K562 (cell line): ENCODE results near the gene TMEM11. TPM values are rescaled to one million over a fixed set of nuclear protein-coding genes. Genes with fewer than 3 reads are reported as not detected.

Source experiments
- ATF7 ChIP-seq: fragments of 450-650 bp; IDR thresholded peaks from 2 replicates; pipeline ENCODE4 v1.7.1; 2014; ENCODE audit warnings: mild to moderate bottlenecking, moderate library complexity
- CTBP1 ChIP-seq: fragments of 450-650 bp; IDR thresholded peaks from 2 replicates; pipeline ENCODE4 v1.6.1; 2016; ENCODE audit warnings: borderline replicate concordance
- GABPA ChIP-seq: fragments of 200-800 bp; sonication (Bioruptor generic); conservative IDR thresholded peaks from 2 replicates; pipeline ENCODE4 v1.6.1; 2016; ENCODE audit warnings: low read depth, missing genetic modification characterization, missing compliant biosample characterization
- HMGN3 ChIP-seq: IDR thresholded peaks from 2 replicates; pipeline ENCODE4 v1.6.1; 2011; ENCODE audit warnings: borderline replicate concordance, low read depth, mild to moderate bottlenecking, mixed read lengths, low read length; ENCODE audit not compliant: insufficient read length; ENCODE audit errors: extremely low read depth
- MNT ChIP-seq, 2 experiments: fragments of 450-650 bp; conservative IDR thresholded peaks; 2 replicates each; pipeline ENCODE4 v1.6.1; 2017; ENCODE audit warnings: mild to moderate bottlenecking in 2 of 2, moderate library complexity in 2 of 2
- NEUROD1 ChIP-seq: fragments of 150-350 bp; IDR thresholded peaks from 2 replicates; pipeline ENCODE4 v1.6.1; 2014; ENCODE audit warnings: borderline replicate concordance, low read length, low read depth; ENCODE audit not compliant: partially characterized antibody
- NFYB ChIP-seq: IDR thresholded peaks from 2 replicates; pipeline ENCODE4 v1.6.1; 2011; ENCODE audit warnings: mild to moderate bottlenecking, moderate library complexity; ENCODE audit not compliant: insufficient read length; ENCODE audit errors: extremely low read depth
- PCBP1 ChIP-seq: fragments of 200-400 bp; formaldehyde crosslinking; IDR thresholded peaks from 2 replicates; pipeline ENCODE4 v1.6.1; 2018; ENCODE audit warnings: mild to moderate bottlenecking, low read depth, low read length; ENCODE audit not compliant: poor library complexity, severe bottlenecking
- POLR2G ChIP-seq: fragments of 200-400 bp; formaldehyde crosslinking; IDR thresholded peaks from 2 replicates; pipeline ENCODE4 v1.6.1; 2017; ENCODE audit warnings: low read depth, mild to moderate bottlenecking, antibody characterized with exemption, low read length, moderate library complexity
- SIN3A ChIP-seq, 2 experiments: fragments of 150-350 bp in 1 of 2; IDR thresholded peaks; 2 replicates each; pipeline ENCODE4 v1.6.1; 2011 to 2016; ENCODE audit warnings: borderline replicate concordance in 2 of 2, low read depth in 2 of 2, low read length in 2 of 2, mild to moderate bottlenecking in 2 of 2, moderate library complexity in 2 of 2; ENCODE audit not compliant: control insufficient read depth in 1 of 2
- TOE1 ChIP-seq, 2 experiments: fragments of 450-650 bp in 1 of 2; sonication (generic) in 1 of 2; formaldehyde crosslinking in 1 of 2; IDR thresholded peaks; 2 replicates each; pipeline versions ENCODE4 v1.7.1 to v1.8.0; 2016 to 2022; ENCODE audit warnings: borderline replicate concordance in 2 of 2, mild to moderate bottlenecking in 2 of 2, antibody characterized with exemption in 1 of 2, inconsistent platforms in 1 of 2, low read depth in 1 of 2, missing genetic modification reagents in 1 of 2, moderate library complexity in 1 of 2
- ZBTB7A ChIP-seq: IDR thresholded peaks from 2 replicates; pipeline ENCODE4 v1.6.1; 2011; ENCODE audit warnings: low read depth, mild to moderate bottlenecking, low read length, moderate library complexity, borderline replicate concordance; ENCODE audit not compliant: control insufficient read depth
- polyA plus RNA-seq, 8 experiments: library from polyadenylated mRNA; depleted of rRNA in 4 of 8; stranded (reverse) in 5 of 8; unstranded in 3 of 8; fragments of >200 nt; fragmentation: Nextera tagmentation in 2 of 8; fragmentation: Illumina TruSeq in 1 of 8; extraction: Ambion mirVana in 2 of 8; extraction: Trizol in 1 of 8; gene quantifications; 2 replicates each; pipeline versions ENCODE4 v1.2.1 to v1.2.3, GENCODE V29; 2011 to 2014; ENCODE audit warnings: inconsistent platforms in 1 of 8, missing spikeins in 1 of 8
- total RNA-seq, 7 experiments: library from RNA; depleted of rRNA in 6 of 7; stranded (reverse); fragments of >200 nt in 6 of 7; fragmentation: Illumina TruSeq in 2 of 7; extraction: Trizol in 2 of 7; gene quantifications; 2 replicates each; pipeline versions ENCODE4 v1.2.1 to v1.2.3, GENCODE V29; 2011 to 2021; ENCODE audit warnings: low replicate concordance in 1 of 7
- TF ChIP-seq, protein P1 (sequence below), 2 experiments: fragments of 450-650 bp; formaldehyde crosslinking in 1 of 2; IDR thresholded peaks; 2 replicates each; pipeline versions ENCODE4 v1.4.0 to v1.6.1; 2014 to 2020; ENCODE audit warnings: mild to moderate bottlenecking in 2 of 2, borderline replicate concordance in 1 of 2, low read depth in 1 of 2
- TF ChIP-seq, protein P2 (sequence below): fragments of 250-450 bp; sonication (Bioruptor Pico); IDR thresholded peaks from 2 replicates; pipeline ENCODE4 v1.8.0; 2021; ENCODE audit warnings: moderate library complexity, mild to moderate bottlenecking, inconsistent platforms

TMEM11 gene
- total and polyA plus RNA-seq, 9 of the 15 experiments (the other 6 are each of a cell fraction or from before 2014, with no cell fraction given), result 12.0 to 40.7 (median 30.0) TPM

GRCh38 chr17:21252796-21253645 is 39.1 kb upstream of the TMEM11 start, which contains the start of gene NATD1 (continued):
- TF ChIP-seq MNT (conservative IDR thresholded peaks at IDR 0.05), result peak; percentile 76 to 84
- peak; percentile 61 for TF ChIP-seq CTBP1
- TF ChIP-seq, protein P1, sequence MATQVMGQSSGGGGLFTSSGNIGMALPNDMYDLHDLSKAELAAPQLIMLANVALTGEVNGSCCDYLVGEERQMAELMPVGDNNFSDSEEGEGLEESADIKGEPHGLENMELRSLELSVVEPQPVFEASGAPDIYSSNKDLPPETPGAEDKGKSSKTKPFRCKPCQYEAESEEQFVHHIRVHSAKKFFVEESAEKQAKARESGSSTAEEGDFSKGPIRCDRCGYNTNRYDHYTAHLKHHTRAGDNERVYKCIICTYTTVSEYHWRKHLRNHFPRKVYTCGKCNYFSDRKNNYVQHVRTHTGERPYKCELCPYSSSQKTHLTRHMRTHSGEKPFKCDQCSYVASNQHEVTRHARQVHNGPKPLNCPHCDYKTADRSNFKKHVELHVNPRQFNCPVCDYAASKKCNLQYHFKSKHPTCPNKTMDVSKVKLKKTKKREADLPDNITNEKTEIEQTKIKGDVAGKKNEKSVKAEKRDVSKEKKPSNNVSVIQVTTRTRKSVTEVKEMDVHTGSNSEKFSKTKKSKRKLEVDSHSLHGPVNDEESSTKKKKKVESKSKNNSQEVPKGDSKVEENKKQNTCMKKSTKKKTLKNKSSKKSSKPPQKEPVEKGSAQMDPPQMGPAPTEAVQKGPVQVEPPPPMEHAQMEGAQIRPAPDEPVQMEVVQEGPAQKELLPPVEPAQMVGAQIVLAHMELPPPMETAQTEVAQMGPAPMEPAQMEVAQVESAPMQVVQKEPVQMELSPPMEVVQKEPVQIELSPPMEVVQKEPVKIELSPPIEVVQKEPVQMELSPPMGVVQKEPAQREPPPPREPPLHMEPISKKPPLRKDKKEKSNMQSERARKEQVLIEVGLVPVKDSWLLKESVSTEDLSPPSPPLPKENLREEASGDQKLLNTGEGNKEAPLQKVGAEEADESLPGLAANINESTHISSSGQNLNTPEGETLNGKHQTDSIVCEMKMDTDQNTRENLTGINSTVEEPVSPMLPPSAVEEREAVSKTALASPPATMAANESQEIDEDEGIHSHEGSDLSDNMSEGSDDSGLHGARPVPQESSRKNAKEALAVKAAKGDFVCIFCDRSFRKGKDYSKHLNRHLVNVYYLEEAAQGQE (IDR thresholded peaks at IDR 0.05; ENCODE audit: borderline replicate concordance), result peak; percentile 68
- TF ChIP-seq, protein P1 (CRISPR knock-in tag; IDR thresholded peaks at IDR 0.05; ENCODE audit: low read depth), result no peak
- peak; percentile 45 for TF ChIP-seq HMGN3
- TF ChIP-seq GABPA, result peak; percentile 41
- peak; percentile 67 for TF ChIP-seq POLR2G
- TF ChIP-seq SIN3A (IDR thresholded peaks at IDR 0.05; ENCODE audit: borderline replicate concordance in 2 of 2, control insufficient read depth in 1 of 2, low read depth in 2 of 2, low read length in 2 of 2), result peak in 1 of 2 experiments; percentile 59; a peak in 1 of 4 replicates
- peak; percentile 86 for TF ChIP-seq PCBP1
- TF ChIP-seq, protein P2, sequence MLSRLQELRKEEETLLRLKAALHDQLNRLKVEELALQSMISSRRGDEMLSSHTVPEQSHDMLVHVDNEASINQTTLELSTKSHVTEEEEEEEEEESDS, result no peak
- peak; percentile 82; the same call in 1 of the 2 replicates for TF ChIP-seq TOE1 (IDR thresholded peaks at IDR 0.05; ENCODE audit: borderline replicate concordance)
- TF ChIP-seq TOE1 (CRISPR knock-in tag; IDR thresholded peaks at IDR 0.05; ENCODE audit: borderline replicate concordance, low read depth), result no peak
- TF ChIP-seq ATF7, result 0 out of 2 replicates have a peak, but pooled peaks have one; percentile 12
- TF ChIP-seq ZBTB7A, result peak; percentile 34; the same call in 1 of the 2 replicates
- TF ChIP-seq NFYB, result peak; percentile 66
- peak; percentile 31 for TF ChIP-seq NEUROD1
